22Rv1 (cell line): ENCODE data around the gene CLEC4A.
A peak's percentile ranks its signal among the peaks of the same experiment; 100 is the strongest.

Experiments used
- H3K27ac ChIP-seq: fragments of 450-650 bp; 2 replicates; pipeline ENCODE4 v1.5.1; 2017
- CTCF ChIP-seq: fragments of 450-650 bp; IDR thresholded peaks from 2 replicates; pipeline ENCODE4 v1.5.1; 2017; ENCODE audit warnings: mild to moderate bottlenecking
- ZFX ChIP-seq: fragments of 450-650 bp; IDR thresholded peaks from 2 replicates; pipeline ENCODE4 v1.6.1; 2017; ENCODE audit warnings: antibody characterized with exemption, borderline replicate concordance

Gene CLEC4A

GRCh38 chr12:8123124-8123912 lies at the start of gene CLEC4A:
Gene CLEC4A (plus strand): TSS chr12:8123617. CDS start chr12:8123879, 262 bp downstream.
- TF ChIP-seq ZFX: no peak
- no peak for TF ChIP-seq CTCF
- no peak within 1 kb of the TSS for H3K27ac ChIP-seq

GRCh38 chr12:8075935-8076334 lies 47.5 kb upstream of the CLEC4A start:
- TF ChIP-seq CTCF: no peak
- TF ChIP-seq ZFX: no peak
- H3K27ac ChIP-seq: no peak overlapping the region

GRCh38 chr12:8076366-8076765 lies 47.1 kb upstream of the CLEC4A start:
- no peak overlapping the region for H3K27ac ChIP-seq
- TF ChIP-seq ZFX (no peak), CTCF (no peak)

GRCh38 chr12:8077207-8077606 lies 46.2 kb upstream of the CLEC4A start:
- no peak overlapping the region for H3K27ac ChIP-seq
- TF ChIP-seq ZFX: no peak
- no peak for TF ChIP-seq CTCF

- no peak overlapping the region for H3K27ac ChIP-seq
- TF ChIP-seq CTCF: peak; percentile 74
- TF ChIP-seq ZFX: no peak
Measured at GRCh38 chr12:8078398-8078797, 45.0 kb upstream of the CLEC4A start.

- H3K27ac ChIP-seq: no peak overlapping the region
- TF ChIP-seq CTCF (no peak), ZFX (no peak)
Measured at GRCh38 chr12:8078916-8079315, 44.5 kb upstream of the CLEC4A start.

GRCh38 chr12:8080120-8080519 lies 43.3 kb upstream of the CLEC4A start:
- no peak overlapping the region for H3K27ac ChIP-seq
- TF ChIP-seq CTCF: no peak
- TF ChIP-seq ZFX: no peak
